GM12872 (cell line): ENCODE measurements around the gene RFX2.

Experiments used
- CTCF ChIP-seq: IDR thresholded peaks from 3 replicates; pipeline ENCODE4 v1.5.1; 2011; ENCODE audit warnings: low read depth, mild to moderate bottlenecking, low read length, moderate library complexity; ENCODE audit not compliant: insufficient read depth

RFX2 gene

GRCh38 chr19:5958851-5959122 lies 151.5 kb downstream of the RFX2 start:
- TF ChIP-seq CTCF, result no peak

DNA sequence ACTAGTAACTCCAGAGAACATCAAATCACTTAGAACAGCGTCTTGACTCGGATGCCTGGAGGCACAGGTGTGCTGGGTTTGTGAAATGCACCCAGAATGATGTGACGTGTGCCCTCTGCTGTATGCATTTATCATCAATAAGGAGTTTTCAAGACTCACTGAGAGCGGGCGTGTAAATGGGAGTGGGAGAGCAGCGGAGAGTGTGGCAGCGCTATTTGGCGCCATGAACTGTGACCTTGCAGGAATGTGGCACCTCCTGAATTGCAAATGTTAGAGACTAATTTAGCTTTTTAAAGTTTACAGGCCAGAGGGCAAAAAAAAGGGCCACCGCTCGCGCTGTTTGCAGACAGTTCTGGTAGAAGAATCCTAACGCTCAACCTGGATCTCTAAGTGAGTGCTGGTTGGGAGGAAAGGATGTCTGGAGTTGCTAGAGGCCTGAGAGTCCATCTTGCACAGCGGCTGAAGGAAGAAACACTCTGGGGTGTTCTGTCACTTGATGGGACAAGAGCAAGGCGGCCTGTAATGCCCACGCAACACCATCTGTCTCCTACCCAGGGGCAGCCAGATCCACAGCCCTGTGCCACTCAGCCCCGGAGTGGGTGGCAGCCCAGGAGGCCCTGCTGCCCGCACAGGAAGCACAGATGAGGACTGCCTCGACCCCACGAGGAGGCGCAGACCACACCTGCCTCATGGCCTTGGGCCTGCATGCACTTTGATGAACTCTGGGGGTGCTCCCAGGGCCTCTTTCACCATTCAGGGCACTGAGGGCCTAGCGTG lies 152.0 kb downstream of the RFX2 start:
- no peak for TF ChIP-seq CTCF

DNA sequence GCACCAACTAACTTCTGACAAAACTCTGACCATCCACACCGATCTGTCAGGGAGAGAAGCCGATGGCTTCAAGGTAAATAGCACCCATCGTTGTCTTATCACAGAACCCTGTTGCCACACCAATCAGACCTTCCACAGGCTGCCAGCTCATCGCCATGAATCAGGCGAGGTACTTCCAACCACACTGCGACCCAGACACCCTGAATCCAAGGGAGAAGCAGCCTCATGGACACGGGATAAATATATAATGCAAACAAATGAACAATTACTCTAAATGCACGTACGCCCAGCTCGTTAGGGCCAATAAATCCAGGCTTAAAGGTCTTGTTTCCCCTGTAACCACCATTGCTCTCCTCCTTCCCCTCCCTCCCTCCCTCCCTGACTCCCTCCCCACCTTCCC lies 153.1 kb downstream of the RFX2 start:
- no peak for TF ChIP-seq CTCF

DNA sequence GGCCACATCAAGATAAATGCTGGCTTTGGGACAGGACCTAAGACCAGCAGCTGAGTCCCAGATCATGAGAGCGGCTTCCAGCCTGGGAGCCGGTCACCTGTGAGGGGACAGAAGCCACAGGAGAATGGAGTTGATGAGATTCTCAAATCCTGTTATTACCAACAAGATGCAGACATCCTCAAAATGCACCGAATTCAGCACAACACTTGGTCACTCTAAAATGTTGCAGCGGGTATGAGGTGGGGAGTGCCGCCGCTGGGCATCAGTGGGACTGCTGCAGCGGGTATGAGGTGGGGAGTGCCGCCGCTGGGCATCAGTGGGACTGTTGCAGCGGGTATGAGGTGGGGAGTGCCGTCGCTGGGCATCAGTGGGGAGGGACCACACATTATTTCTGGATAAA lies 153.6 kb downstream of the RFX2 start:
- no peak for TF ChIP-seq CTCF

DNA sequence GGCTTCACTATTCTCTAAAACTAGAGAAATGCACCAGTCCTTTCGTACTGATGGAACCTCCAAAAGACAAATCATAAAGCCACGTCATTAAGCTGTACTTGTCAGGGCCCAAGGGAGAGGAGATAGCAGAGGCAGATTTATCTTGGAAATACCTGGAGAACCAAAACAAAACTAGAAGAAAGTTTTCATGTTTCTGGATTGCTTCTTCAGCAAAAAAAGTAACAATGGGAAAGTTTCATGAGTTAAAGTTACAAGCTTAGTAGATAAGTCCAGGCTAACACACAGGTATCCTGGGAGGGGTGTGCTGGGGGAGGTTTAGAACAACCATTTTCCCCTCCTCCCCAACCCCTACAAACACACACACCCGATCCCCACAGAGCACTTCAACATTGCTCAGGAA lies 154.0 kb downstream of the RFX2 start:
- TF ChIP-seq CTCF, result no peak

GRCh38 chr19:5955636-5955935 lies 154.7 kb downstream of the RFX2 start:
- TF ChIP-seq CTCF, result no peak

GRCh38 chr19:5954293-5954692 lies 156.0 kb downstream of the RFX2 start:
- no peak for TF ChIP-seq CTCF
